Activated T-helper 1 cell treated with anti-CD3 and anti-CD28 coated beads, Interleukin-2, amount 50 U/mL, for 16 hours (primary cell): ENCODE data around the gene GTF2E1.

Experiments
- DNase-seq, 2 donors: peaks; one replicate each; pipeline ENCODE4 v3.0.0-alpha.2; 2020; ENCODE audit warnings: low read depth in 1 of 2, low spot score in 1 of 2

The GTF2E1 gene

GRCh38 chr3:120797857-120798256 lies 55.3 kb downstream of the GTF2E1 start:
- DNase-seq = no peak

- DNase-seq = no peak
These were observed 55.8 kb downstream of the GTF2E1 start for GRCh38 chr3:120798346-120798745.

GRCh38 chr3:120800625-120801024 lies 58.1 kb downstream of the GTF2E1 start:
- DNase-seq = no peak

GRCh38 chr3:120801484-120801883 lies 58.9 kb downstream of the GTF2E1 start:
- DNase-seq = no peak

GRCh38 chr3:120802916-120803315 lies 60.4 kb downstream of the GTF2E1 start:
- no peak for DNase-seq

GRCh38 chr3:120816728-120817127 lies 74.2 kb downstream of the GTF2E1 start:
- DNase-seq = no peak

- DNase-seq = no peak
These were observed 78.2 kb downstream of the GTF2E1 start for GRCh38 chr3:120820748-120821147.

GRCh38 chr3:120821426-120821825 lies 78.9 kb downstream of the GTF2E1 start:
- no peak for DNase-seq

- DNase-seq = no peak
These were observed 80.6 kb downstream of the GTF2E1 start for GRCh38 chr3:120823156-120823555.

GRCh38 chr3:120824613-120825012 lies 82.1 kb downstream of the GTF2E1 start:
- DNase-seq = no peak

- DNase-seq = no peak
These were observed 86.3 kb downstream of the GTF2E1 start for GRCh38 chr3:120828796-120829195.

GRCh38 chr3:120831066-120831465 lies 88.5 kb downstream of the GTF2E1 start:
- no peak for DNase-seq
